Smooth muscle cell (in vitro differentiated cells): Measurements from ENCODE around the gene BTN1A1. TPM values are rescaled to one million over a fixed set of nuclear protein-coding genes. Genes with fewer than 3 reads are reported as not detected.

Experiments used
- DNase-seq: peaks from one replicate; lab custom pipeline; 2025; ENCODE audit not compliant: unreplicated experiment; lab: John Stamatoyannopoulos, UW
- H2AFZ ChIP-seq: fragments of 200-600 bp; sonication (generic); 2 replicates; pipeline ENCODE4 v1.6.0; 2016; ENCODE audit warnings: antibody characterized with exemption, low read depth, mild to moderate bottlenecking
- H3F3A ChIP-seq: fragments of 200-600 bp; sonication (generic); 2 replicates; pipeline ENCODE4 v1.6.0; 2017; ENCODE audit warnings: antibody characterized with exemption, low read depth
- H3K27ac ChIP-seq: fragments of 200-600 bp; sonication (generic); 2 replicates; pipeline ENCODE4 v1.5.1; 2016; ENCODE audit warnings: low read depth, mild to moderate bottlenecking
- H3K27me3 ChIP-seq: fragments of 200-600 bp; sonication (generic); 2 replicates; pipeline ENCODE4 v1.6.1; 2016; ENCODE audit warnings: low read depth, mild to moderate bottlenecking
- H3K36me3 ChIP-seq: fragments of 200-600 bp; sonication (generic); 2 replicates; pipeline ENCODE4 v1.5.1; 2016; ENCODE audit warnings: low read depth
- H3K4me1 ChIP-seq: fragments of 200-600 bp; sonication (generic); 2 replicates; pipeline ENCODE4 v1.5.1; 2016; ENCODE audit warnings: low read depth
- H3K4me2 ChIP-seq: fragments of 200-600 bp; sonication (generic); 2 replicates; pipeline ENCODE4 v1.6.0; 2016; ENCODE audit warnings: mild to moderate bottlenecking
- H3K4me3 ChIP-seq: fragments of 200-600 bp; sonication (generic); 2 replicates; pipeline ENCODE4 v1.5.1; 2016; ENCODE audit warnings: mild to moderate bottlenecking
- H3K79me2 ChIP-seq: fragments of 200-600 bp; sonication (generic); 2 replicates; pipeline ENCODE4 v1.6.0; 2016; ENCODE audit warnings: low read depth, mild to moderate bottlenecking
- H3K9ac ChIP-seq: fragments of 200-600 bp; sonication (generic); 2 replicates; pipeline ENCODE4 v1.6.0; 2016; ENCODE audit warnings: low read depth
- H3K9me3 ChIP-seq: fragments of 200-600 bp; sonication (generic); replicated peaks from 2 replicates; pipeline ENCODE4 v1.5.1; 2016; ENCODE audit warnings: low read depth
- H4K20me1 ChIP-seq: fragments of 200-600 bp; sonication (generic); 2 replicates; pipeline ENCODE4 v1.6.0; 2016; ENCODE audit warnings: low read depth
- WGBS: methylation state at CpG from one replicate; pipeline ENCODE4 v1.1.7; 2016; ENCODE audit warnings: low lambda C conversion rate; 5-methylcytosine and 5-hydroxymethylcytosine counted together
- polyA plus RNA-seq: library from polyadenylated mRNA; unstranded; fragments of >200 nt; fragmentation: Nextera tagmentation; extraction: Ambion mirVana; gene quantifications from 2 replicates; pipeline ENCODE4 v1.2.1, GENCODE V29; 2016
- total RNA-seq: library from RNA; depleted of rRNA; stranded (reverse); fragments of >200 nt; gene quantifications from 2 replicates; pipeline ENCODE4 v1.2.3, GENCODE V29; 2014
- TF ChIP-seq, protein P1 (sequence below): fragments of 200-600 bp; sonication (generic); IDR thresholded peaks from 2 replicates; pipeline ENCODE4 v1.5.1; 2017; ENCODE audit warnings: borderline replicate concordance, mild to moderate bottlenecking, antibody characterized with exemption; ENCODE audit not compliant: insufficient read depth, poor library complexity, severe bottlenecking

The BTN1A1 gene
- total and polyA plus RNA-seq, 2 experiments from 2014 or later = not detected

DNA sequence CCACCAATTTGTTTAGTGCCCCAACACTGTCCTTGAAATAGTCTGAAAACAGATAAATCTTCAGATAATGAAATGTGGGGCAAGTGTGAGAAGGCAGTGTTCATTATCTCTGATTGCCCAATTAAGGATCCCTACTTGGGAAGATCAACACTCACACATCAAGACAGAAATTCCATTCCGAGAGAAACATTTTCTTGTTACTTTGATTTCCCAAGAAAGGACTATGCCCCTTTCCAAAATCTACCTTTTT is 54.3 kb downstream of the BTN1A1 start:
- Histone ChIP-seq H3K4me3 (peak overlapping the region; percentile 67), H3K9me3 (no peaks in the 10 kb centered on the region), H3K79me2 (no peaks in the 10 kb centered on the region), H3K4me1 (no peaks in the 10 kb centered on the region), H4K20me1 (no peaks in the 10 kb centered on the region), H3K27ac (peak overlapping the region; percentile 45), H3K36me3 (no peaks in the 10 kb centered on the region), H2AFZ (peak overlapping the region; percentile 42), H3F3A (peaks cover 50% of the 10 kb centered on the region), H3K4me2 (peak overlapping the region; percentile 86), H3K27me3 (no peaks in the 10 kb centered on the region), H3K9ac (no peak overlapping the region)
- WGBS = 24% methylated on average over 1 of the region's 1 CpG
- TF ChIP-seq, protein P1, sequence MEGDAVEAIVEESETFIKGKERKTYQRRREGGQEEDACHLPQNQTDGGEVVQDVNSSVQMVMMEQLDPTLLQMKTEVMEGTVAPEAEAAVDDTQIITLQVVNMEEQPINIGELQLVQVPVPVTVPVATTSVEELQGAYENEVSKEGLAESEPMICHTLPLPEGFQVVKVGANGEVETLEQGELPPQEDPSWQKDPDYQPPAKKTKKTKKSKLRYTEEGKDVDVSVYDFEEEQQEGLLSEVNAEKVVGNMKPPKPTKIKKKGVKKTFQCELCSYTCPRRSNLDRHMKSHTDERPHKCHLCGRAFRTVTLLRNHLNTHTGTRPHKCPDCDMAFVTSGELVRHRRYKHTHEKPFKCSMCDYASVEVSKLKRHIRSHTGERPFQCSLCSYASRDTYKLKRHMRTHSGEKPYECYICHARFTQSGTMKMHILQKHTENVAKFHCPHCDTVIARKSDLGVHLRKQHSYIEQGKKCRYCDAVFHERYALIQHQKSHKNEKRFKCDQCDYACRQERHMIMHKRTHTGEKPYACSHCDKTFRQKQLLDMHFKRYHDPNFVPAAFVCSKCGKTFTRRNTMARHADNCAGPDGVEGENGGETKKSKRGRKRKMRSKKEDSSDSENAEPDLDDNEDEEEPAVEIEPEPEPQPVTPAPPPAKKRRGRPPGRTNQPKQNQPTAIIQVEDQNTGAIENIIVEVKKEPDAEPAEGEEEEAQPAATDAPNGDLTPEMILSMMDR = no peak
- no peak for DNase-seq

DNA sequence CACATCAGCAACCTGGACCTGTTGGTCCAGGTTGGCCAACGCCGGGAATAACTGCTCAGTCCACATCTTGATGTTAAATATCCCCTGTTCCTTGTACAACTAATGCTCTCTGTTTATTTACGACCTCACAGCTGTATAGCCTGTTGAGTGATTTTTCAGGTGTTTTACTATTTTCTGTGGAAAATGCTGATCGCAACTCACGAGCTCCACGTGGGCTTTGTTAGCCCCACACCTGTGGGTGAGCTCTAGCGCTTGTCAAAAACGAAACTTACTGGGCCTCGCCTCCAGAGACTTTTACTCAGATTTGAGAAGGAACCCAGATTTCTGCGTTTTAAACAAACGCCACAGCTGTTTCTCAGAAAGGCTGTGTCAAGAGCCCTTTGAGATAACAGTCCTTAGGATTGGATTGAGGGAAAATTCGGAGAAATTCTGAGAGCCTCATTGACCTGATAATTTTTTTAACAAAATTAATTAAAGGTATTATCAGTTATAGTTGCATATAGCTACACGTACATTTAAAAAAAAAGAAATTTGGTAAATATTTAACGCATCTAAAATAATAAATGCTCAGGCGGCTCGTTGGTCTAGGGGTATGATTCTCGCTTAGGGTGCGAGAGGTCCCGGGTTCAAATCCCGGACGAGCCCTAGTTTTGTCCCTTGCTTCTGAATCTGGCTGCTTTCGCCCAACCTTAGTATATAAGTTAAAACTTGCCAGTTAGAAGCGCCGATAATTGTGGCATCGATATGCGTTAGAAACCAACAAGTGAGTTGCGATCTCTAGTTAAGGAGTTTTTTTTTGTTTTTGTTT is 54.8 kb downstream of the BTN1A1 start:
- no peak for DNase-seq
- Histone ChIP-seq H3K4me2 (peak overlapping the region; percentile 86), H4K20me1 (no peaks in the 10 kb centered on the region), H3K27ac (peak overlapping the region; percentile 45), H3K79me2 (no peaks in the 10 kb centered on the region), H3K27me3 (no peaks in the 10 kb centered on the region), H3F3A (peaks cover 50% of the 10 kb centered on the region), H2AFZ (peak overlapping the region; percentile 86), H3K4me1 (no peaks in the 10 kb centered on the region), H3K36me3 (no peaks in the 10 kb centered on the region), H3K4me3 (peak overlapping the region; percentile 67), H3K9me3 (no peaks in the 10 kb centered on the region), H3K9ac (no peak overlapping the region)
- TF ChIP-seq, protein P1 = no peak
- 2% methylated on average over 27 of the region's 27 CpGs for WGBS

DNA sequence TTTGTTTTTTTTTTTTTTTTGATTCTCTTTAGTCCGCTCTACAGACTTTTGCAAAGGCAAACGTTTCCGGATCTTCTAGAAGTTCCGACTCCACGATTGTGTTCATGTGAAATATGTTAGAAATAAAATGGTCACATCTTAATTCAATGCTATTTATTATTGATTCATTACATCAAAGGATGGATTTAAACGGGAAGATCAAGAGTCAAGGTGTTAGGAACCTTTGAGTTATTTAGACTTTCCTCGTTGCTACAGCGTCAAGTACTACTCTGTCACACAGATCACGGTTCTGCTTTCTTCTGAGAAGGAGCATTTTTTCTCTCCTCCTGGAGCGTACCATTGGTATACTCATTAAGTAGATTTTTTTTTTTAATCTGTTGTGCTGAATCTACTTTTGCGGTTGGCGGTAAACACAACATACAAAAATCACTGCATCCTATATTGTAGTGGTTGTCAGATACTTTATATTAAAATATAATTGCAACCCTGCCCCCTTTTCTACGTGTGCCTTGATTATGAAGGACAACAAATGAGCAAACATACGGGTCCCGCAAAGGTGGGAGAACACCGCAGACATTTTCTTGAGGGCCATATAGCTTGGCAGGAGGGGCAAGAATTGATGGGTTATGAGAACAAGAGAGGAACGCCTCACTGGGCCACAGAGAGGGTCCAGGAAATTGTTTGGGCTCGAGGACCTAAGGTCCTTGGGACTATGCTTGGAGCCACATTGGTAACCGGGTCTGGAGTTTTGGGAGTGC is 55.6 kb downstream of the BTN1A1 start:
- DNase-seq = no peak
- no peak overlapping the region for H3K9ac ChIP-seq
- peak overlapping the region; percentile 86 for H3K4me2 ChIP-seq
- H2AFZ ChIP-seq = peak overlapping the region; percentile 86
- peak overlapping the region; percentile 45 for H3K27ac ChIP-seq
- H3F3A ChIP-seq = peaks cover 48% of the 10 kb centered on the region
- no peaks in the 10 kb centered on the region for H3K4me1 ChIP-seq
- H4K20me1 ChIP-seq = no peaks in the 10 kb centered on the region
- TF ChIP-seq, protein P1 = no peak
- H3K4me3 ChIP-seq = peak overlapping the region; percentile 67
- no peaks in the 10 kb centered on the region for H3K27me3 ChIP-seq
- H3K79me2 ChIP-seq = no peaks in the 10 kb centered on the region
- H3K36me3 ChIP-seq = no peaks in the 10 kb centered on the region
- WGBS = 4% methylated on average over 19 of the region's 19 CpGs
- no peaks in the 10 kb centered on the region for H3K9me3 ChIP-seq
